Choroid plexus epithelial cell (primary cell): ENCODE measurements around the gene IMPDH1.

Experiments
- DNase-seq: peaks from one replicate; pipeline ENCODE4 v3.0.0-alpha.2; 2010; ENCODE audit warnings: low read depth
- H3K4me3 ChIP-seq: 2 replicates; pipeline ENCODE4 v1.5.1; 2011; ENCODE audit warnings: low read depth, mild to moderate bottlenecking, control low read depth, low read length, moderate library complexity
- TF ChIP-seq, protein P1 (sequence below): conservative IDR thresholded peaks from 2 replicates; pipeline ENCODE4 v1.5.1; 2011; ENCODE audit warnings: low read depth, mild to moderate bottlenecking, control low read depth, inconsistent platforms, low read length, moderate library complexity

Gene IMPDH1

GRCh38 chr7:128434413-128435326, 24.9 kb upstream of the IMPDH1 start:
- no peak for DNase-seq
- H3K4me3 ChIP-seq = no peak overlapping the region
- TF ChIP-seq, protein P1, sequence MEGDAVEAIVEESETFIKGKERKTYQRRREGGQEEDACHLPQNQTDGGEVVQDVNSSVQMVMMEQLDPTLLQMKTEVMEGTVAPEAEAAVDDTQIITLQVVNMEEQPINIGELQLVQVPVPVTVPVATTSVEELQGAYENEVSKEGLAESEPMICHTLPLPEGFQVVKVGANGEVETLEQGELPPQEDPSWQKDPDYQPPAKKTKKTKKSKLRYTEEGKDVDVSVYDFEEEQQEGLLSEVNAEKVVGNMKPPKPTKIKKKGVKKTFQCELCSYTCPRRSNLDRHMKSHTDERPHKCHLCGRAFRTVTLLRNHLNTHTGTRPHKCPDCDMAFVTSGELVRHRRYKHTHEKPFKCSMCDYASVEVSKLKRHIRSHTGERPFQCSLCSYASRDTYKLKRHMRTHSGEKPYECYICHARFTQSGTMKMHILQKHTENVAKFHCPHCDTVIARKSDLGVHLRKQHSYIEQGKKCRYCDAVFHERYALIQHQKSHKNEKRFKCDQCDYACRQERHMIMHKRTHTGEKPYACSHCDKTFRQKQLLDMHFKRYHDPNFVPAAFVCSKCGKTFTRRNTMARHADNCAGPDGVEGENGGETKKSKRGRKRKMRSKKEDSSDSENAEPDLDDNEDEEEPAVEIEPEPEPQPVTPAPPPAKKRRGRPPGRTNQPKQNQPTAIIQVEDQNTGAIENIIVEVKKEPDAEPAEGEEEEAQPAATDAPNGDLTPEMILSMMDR = no peak

GRCh38 chr7:128431754-128432153, 22.0 kb upstream of the IMPDH1 start:
- DNase-seq = no peak
- H3K4me3 ChIP-seq = no peak overlapping the region
- TF ChIP-seq, protein P1 = no peak

- peak; percentile 62 for DNase-seq
- no peak overlapping the region for H3K4me3 ChIP-seq
- TF ChIP-seq, protein P1 = no peak
Observed at GRCh38 chr7:128431221-128431620, 21.4 kb upstream of the IMPDH1 start.

- H3K4me3 ChIP-seq = no peak overlapping the region
- TF ChIP-seq, protein P1 = no peak
- DNase-seq = no peak
Observed at GRCh38 chr7:128430207-128430606, 20.4 kb upstream of the IMPDH1 start.

GRCh38 chr7:128427289-128427891, 17.6 kb upstream of the IMPDH1 start:
- peak; percentile 77 for DNase-seq
- TF ChIP-seq, protein P1 = peak; percentile 65
- no peak overlapping the region for H3K4me3 ChIP-seq

DNA sequence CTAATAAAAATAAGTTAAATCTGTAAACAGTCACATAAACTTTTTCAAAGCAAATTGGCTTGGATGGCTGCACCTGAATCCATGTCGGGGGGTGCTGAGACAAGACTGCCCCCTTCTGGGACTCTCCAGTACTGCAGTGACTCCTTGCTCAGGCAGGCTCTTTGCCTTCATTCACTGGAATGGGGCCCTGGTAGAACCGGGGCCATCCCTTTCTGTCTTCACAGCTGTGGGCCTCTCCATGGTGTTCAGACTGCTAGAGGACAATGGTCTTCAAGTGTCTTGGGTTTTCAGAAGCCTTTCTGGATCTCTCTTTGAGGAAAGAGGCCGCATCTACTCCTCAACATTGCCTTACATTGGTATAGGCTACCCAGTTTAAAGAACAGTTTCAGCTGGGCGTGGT, 16.1 kb upstream of the IMPDH1 start:
- H3K4me3 ChIP-seq = no peak overlapping the region
- TF ChIP-seq, protein P1 = peak; percentile 97
- peak; percentile 80 for DNase-seq
